ENCODE data around the gene FAM78A. TPM values are rescaled to one million over a fixed set of nuclear protein-coding genes. Genes with fewer than 3 reads are reported as not detected.
A peak's percentile ranks its signal among the peaks of the same experiment; 100 is the strongest.

FAM78A gene
- total and polyA plus RNA-seq, 12 donors = 7.0 to 53.1 (median 30.3) TPM

GRCh38 chr9:131258698-131259431 is 17.4 kb downstream of the FAM78A start:
- H3K36me3 ChIP-seq = peaks cover 0 to 63% (median 30%) of the 10 kb centered on the region in 9 donors
- no peaks in the 10 kb centered on the region for H3K27me3 ChIP-seq
- no peak for ATAC-seq
- peaks cover 21 to 70% (median 58%) of the 10 kb centered on the region in 9 donors for H3K4me1 ChIP-seq
- TF ChIP-seq CTCF (IDR thresholded peaks at IDR 0.05) = no peak
- no peak for DNase-seq
- H3K9me3 ChIP-seq = no peaks in the 10 kb centered on the region
- H3K27ac ChIP-seq = peak overlapping the region in 7 of 10 donors; percentile 13 to 93 (median 64)
- H3K4me3 ChIP-seq = no peak overlapping the region
- intact Hi-C loops (cut with DNase I) = no loop called here
- whole genome bisulfite sequencing, 2 donors = 62 to 66% methylated on average over 25 of the region's 25 CpGs

- no peaks in the 10 kb centered on the region for H3K27me3 ChIP-seq
- TF ChIP-seq CTCF (IDR thresholded peaks at IDR 0.05) = no peak
- no peaks in the 10 kb centered on the region for H3K9me3 ChIP-seq
- no peak for ATAC-seq
- WGBS, 2 donors = 61% methylated on average over 15 of the region's 15 CpGs
- H3K4me1 ChIP-seq = peaks cover 21 to 72% (median 58%) of the 10 kb centered on the region in 9 donors
- peak overlapping the region in 6 of 10 donors; percentile 13 to 93 (median 64) for H3K27ac ChIP-seq
- H3K4me3 ChIP-seq = no peak overlapping the region
- intact Hi-C loops (cut with DNase I) = no loop called here
- DNase-seq = peak in 1 of 2 donors; percentile 51
- H3K36me3 ChIP-seq = peaks cover 0 to 58% (median 30%) of the 10 kb centered on the region in 9 donors
These were observed 18.1 kb downstream of the FAM78A start for GRCh38 chr9:131258186-131258585.

GRCh38 chr9:131257266-131258025 is 18.9 kb downstream of the FAM78A start:
- ATAC-seq (no peak), DNase-seq (no peak)
- intact Hi-C loops (cut with DNase I) = no loop called here
- Histone ChIP-seq H3K27ac (peak overlapping the region in 8 of 10 donors; percentile 13 to 93 (median 70)), H3K4me3 (no peak overlapping the region), H3K4me1 (peaks cover 21 to 74% (median 56%) of the 10 kb centered on the region in 9 donors), H3K27me3 (no peaks in the 10 kb centered on the region), H3K9me3 (no peaks in the 10 kb centered on the region), H3K36me3 (peaks cover 0 to 51% (median 26%) of the 10 kb centered on the region in 9 donors)
- TF ChIP-seq CTCF (IDR thresholded peaks at IDR 0.05) = no peak
- WGBS, 2 donors = 90 to 93% methylated on average over 15 of the region's 15 CpGs

- intact Hi-C loops (cut with DNase I) = loop anchor here in 1 of 10 donors (2.0 kb wide), 1 partner anchor 17 kb away; no protein-coding TSS in a partner anchor
- no peak for TF ChIP-seq CTCF (IDR thresholded peaks at IDR 0.05)
- Histone ChIP-seq H3K27ac (peak overlapping the region; percentile 32 to 93 (median 76)), H3K4me1 (peaks cover 21 to 70% (median 54%) of the 10 kb centered on the region in 9 donors), H3K9me3 (no peaks in the 10 kb centered on the region), H3K27me3 (no peaks in the 10 kb centered on the region), H3K4me3 (peak overlapping the region in 1 of 10 donors; percentile 27), H3K36me3 (peaks cover 0 to 34% (median 17%) of the 10 kb centered on the region in 9 donors)
- ATAC-seq = peak in 3 of 8 donors; percentile 1 to 4 (median 1)
- DNase-seq = no peak
- 50 to 63% methylated on average over 8 of the region's 8 CpGs for WGBS, 2 donors
These were observed 20.6 kb downstream of the FAM78A start for GRCh38 chr9:131255676-131256197.

Data from heart right ventricle (tissue), 16 donors.